Islet of Langerhans (tissue), 1 donor: ENCODE measurements around the gene APEH.

Source experiments
- FAIRE-seq: peaks from one replicate; lab custom pipeline; 2011; peaks lifted over from hg19 to GRCh38; lab: Jason Lieb, UNC

The APEH gene

GRCh38 chr3:49673715-49674496 lies at the start of gene APEH:
Gene APEH, plus strand, starts transcription at chr3:49674351. Its CDS starts 51 bp downstream, at chr3:49674402.
- no peak for FAIRE-seq

DNA sequence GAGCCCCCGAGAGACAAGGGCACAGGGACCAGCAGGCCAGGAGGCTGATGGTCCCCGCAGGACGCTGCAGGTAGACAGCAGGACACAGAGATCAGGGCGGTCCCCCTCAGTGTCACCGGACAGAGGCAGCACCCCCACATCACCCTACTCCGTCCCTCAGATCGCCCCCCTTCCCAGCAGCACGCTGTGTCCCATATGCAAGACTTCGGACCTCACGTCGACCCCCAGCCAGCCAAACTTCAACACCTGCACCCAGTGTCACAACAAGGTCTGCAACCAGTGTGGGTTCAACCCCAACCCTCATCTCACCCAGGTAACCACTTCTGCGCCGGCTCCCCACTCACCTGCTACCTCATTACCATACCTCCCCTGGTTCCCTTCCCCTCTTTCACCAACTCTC lies 49.1 kb upstream of the APEH start:
- no peak for FAIRE-seq

DNA sequence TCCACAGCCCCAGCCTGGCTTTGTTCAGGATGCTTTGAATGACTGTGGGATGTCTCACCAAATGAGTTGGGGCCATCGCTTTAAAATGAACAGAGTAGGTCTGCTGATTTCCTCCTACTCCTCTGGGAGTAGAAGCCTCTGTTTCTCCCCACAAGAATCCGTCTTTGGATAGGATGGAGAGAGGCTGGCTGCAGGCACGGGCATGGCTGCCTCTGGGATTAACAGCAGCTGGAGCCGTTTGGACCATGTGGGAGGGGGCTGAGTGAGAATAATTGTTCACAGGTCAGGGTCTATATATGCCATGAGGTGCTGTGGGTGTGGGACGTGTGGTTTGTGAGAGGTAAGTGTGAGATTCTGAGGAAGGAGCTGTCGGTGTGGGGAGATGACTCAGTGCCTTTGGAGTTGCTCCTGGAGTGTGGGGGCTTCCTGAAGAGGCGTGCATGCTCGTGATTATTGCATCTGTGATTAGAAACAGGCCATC lies 48.0 kb upstream of the APEH start:
- no peak for FAIRE-seq

- no peak for FAIRE-seq
Measured at GRCh38 chr3:49626796-49627195, 47.4 kb upstream of the APEH start.

DNA sequence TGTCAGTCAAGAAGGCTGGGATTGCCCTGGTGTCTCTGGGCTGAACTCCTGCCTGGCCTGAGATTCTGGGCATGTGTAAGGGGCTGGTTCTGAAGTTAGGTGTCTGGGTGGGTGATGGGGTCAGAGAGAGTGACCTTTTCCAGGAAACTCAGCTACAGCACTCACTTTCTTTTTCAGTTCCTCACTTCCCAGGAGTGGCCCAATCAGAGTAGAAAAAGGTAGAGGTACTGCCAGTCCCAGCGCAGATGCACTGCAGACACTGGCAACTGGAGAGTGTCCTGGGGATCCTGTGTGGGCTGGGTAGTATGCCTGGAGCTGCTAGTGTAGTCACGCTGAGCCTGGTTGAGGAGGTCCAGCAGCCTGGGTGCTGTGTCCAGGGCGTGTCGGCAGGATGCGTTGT lies 46.5 kb upstream of the APEH start:
- FAIRE-seq: no peak

- FAIRE-seq: no peak
Measured at GRCh38 chr3:49628249-49628648, 45.9 kb upstream of the APEH start.

GRCh38 chr3:49629451-49629850 lies 44.7 kb upstream of the APEH start:
- no peak for FAIRE-seq

GRCh38 chr3:49629866-49630265 lies 44.3 kb upstream of the APEH start:
- no peak for FAIRE-seq

GRCh38 chr3:49630784-49631183 lies 43.4 kb upstream of the APEH start:
- no peak for FAIRE-seq

DNA sequence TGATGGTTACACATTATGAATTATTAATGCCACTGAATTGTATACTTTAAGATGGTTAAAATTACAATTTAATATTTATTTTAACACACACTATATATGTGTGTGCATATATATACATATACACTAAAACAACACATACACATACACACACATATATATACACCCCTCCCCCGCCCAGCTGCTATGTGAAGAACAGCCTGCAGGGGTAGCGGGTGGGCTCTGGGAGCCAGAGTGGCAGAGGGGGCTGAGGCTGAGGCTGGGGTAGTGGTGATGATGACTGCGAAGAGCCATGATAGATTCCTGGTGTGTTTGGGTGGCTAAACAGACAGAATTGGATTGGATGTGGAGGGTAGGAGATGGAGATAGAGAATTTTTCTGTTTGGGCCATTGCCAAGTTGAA lies 39.4 kb upstream of the APEH start:
- FAIRE-seq: no peak

- no peak for FAIRE-seq
Measured at GRCh38 chr3:49636883-49637609, 37.1 kb upstream of the APEH start.

DNA sequence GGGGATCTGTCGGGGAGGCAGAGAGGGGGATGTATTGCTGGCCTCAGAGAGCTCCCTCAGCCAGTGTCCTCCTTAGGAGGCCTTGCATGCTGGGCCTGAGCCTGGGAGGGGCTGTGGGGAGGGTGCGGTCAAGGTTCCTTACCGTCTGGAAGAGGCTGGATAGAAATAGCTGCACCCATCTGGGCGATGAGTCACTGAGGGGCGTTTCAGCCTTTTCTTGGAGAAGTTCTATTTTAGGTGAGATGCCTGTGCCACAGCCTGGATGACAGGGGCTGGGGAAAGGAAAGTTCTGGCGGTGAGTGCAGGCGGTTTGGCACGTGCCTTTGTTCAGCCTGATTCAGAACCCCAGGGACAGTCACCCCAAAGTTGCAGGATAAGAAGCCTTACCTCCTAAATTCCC lies 35.7 kb upstream of the APEH start:
- no peak for FAIRE-seq

GRCh38 chr3:49639551-49639950 lies 34.6 kb upstream of the APEH start:
- no peak for FAIRE-seq

- FAIRE-seq: no peak
Measured at GRCh38 chr3:49641292-49641691, 32.9 kb upstream of the APEH start.

DNA sequence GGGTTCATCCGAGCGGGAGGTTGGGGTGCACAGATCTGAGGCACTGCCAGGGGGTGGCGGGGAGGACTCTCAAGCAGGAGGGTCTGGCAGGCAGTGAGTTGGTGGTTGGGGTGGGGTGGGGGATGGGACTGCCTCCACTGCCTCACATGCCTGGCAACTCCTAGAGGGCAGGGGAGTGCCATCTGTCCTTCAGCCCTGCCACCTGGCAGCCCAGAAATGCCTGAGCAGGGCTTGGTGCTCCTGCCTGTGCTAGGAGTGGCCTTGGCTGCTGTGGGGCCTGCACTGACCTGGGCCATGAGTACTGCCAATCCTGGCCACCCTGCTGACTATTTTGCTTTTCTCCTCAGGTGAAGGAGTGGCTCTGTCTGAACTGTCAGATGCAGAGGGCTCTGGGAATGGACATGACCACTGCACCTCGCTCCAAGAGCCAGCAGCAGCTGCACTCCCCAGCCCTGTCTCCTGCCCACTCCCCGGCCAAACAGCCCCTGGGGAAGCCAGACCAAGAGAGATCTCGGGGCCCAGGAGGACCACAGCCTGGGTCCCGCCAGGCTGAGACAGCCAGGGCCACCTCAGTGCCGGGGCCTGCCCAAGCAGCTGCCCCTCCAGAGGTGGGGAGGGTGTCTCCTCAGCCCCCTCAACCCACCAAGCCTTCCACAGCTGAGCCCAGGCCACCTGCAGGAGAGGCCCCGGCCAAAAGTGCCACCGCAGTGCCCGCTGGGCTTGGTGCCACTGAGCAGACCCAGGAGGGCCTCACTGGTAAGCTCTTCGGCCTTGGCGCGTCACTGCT lies 32.0 kb upstream of the APEH start:
- FAIRE-seq: no peak

GRCh38 chr3:49642708-49643145 lies 31.4 kb upstream of the APEH start:
- no peak for FAIRE-seq

DNA sequence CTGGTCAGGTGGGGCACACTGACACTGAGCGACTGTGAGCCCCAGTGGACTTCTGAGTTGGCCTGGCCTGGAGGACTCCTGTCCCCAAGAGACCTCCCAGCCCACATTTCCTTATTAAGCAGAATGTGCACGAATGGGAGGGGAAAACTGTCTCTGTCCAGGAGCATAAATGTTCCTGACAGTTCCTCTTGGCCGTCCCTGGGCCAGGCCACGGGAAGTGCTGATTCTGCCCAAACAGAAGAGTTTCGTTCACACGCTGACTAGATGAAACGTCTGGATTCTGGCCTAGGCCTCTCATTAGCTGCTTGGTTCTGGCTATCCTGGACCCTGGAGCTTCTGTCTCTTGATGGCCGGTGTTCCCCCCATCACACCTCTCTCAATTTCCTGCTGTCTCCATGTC lies 29.5 kb upstream of the APEH start:
- no peak for FAIRE-seq

DNA sequence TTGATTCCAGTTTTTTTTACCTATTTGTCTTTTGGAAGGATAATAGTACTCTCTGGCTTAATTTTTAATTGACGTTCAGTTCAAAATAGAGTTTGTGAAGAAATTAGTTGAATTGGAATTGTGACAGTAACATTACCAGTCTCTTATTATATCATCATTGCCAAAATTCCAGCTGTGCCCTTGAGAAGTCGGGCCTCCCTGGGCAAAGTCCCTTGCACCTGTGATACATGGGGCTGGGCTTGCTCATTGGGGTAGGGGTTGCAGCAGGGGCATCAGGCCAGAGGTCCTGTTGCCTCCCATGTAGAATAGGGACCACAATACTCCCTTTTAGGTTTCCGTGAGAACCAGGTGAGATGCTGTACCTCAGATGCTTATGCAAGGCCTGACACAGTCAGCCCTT lies 27.9 kb upstream of the APEH start:
- FAIRE-seq: no peak

DNA sequence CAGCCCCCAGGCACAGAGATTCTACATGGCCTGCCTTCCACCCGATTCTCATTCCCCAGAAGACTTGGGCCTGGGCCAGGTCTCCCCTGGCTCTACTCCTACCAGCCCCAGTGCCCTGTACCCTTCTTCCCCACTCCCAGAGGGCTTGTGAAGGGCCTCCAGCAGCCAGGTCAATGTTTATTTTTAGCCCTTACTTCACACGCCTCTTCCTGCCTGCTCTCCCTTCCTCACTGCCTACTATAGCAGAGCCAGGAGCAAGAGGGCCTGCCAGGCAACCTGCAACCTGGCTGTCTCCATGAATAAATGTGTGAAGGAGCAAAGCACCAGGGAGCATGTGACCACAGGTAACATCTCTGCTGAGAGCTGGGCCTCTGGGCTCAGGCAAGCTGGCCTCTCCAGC lies 26.4 kb upstream of the APEH start:
- peak; percentile 94 for FAIRE-seq

GRCh38 chr3:49648354-49649019 lies 25.7 kb upstream of the APEH start:
- no peak for FAIRE-seq

DNA sequence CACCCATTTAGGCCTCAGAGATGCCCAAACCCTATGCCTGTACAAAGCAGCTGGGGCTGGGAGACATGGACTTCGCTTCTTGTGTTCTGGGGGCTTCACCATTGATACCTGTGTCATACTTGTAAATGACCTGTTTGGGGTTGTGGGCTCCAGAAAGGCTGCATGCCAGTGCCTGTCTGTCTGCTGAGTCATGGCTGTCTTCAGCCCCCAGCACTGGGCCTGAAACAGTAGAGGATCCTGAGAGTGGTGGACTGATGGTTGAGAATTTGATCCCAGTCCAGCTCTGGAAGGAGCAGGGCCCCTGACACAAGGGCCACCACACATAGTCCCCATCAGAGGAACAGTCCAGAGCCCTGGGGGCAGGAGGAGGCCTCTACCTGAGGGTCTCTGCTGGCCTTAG lies 24.6 kb upstream of the APEH start:
- FAIRE-seq: no peak

DNA sequence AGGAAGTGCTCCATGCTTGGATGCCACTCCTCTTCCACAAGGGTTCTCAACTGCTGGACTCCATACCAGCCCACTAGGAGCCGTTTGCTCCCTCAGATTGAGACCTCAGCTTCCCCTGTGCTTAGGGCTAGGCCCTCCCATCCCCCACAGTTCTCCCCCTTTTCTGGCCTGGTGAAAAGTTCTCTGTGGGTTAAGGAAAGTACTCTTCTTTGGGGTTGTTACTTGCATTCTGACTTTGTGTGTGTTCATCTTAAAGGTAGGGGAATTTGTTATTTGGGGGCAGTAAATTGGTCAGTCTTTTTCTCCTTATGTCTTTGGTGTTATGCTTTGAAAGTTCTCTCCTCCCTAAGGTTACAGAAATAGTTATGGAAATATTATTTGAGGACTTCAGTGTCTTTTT lies 24.0 kb upstream of the APEH start:
- FAIRE-seq: no peak
